NCI-H2196 treated with DMSO at 0.1 percent for 48 hours (cell line): ENCODE results near the gene CACNA1S.

Experiments
- DNase-seq: peaks from one replicate; lab custom pipeline; 2025; ENCODE audit not compliant: unreplicated experiment; lab: John Stamatoyannopoulos, UW

Gene CACNA1S

DNA sequence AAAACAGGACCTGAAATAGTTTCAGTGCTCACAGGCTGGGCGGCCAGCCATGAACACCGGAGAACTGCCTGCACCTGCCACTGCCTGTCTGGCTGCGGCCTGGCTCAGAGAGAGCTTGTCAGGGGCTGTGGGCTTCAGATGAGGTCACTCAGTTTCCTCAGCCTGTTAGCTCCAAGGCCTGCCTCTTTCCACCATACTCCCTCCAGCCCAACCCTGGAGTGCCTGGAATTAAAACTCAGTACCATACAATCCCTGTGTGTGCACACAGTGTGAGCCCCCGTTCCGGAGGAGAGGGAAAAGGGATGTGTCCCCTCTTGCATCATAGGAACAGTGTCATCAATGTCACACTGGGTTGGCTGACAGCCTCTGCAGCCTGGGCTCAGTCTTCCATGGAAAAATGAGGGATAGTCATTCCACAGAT, 16.2 kb downstream of the CACNA1S start:
- no peak for DNase-seq

DNA sequence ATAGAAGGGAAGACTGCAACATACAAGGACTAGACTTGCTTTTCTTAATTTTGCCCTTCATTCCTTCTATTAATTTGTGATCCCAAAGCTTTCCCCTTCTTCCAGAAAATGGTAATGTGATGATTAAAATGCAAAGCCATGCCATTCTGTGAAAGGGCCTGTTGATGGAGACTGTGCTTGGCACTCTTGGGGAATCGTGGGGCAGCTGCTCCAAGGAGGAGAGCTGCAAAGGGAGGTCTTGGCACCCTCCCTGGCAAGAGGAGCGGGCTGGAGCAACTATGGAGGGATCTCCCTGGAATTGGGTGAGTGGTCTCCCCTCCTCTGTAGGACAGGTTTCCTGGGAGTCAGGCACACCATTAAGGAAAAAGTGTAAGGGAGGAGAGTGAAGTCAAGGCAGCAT, 16.6 kb downstream of the CACNA1S start:
- DNase-seq: no peak

DNA sequence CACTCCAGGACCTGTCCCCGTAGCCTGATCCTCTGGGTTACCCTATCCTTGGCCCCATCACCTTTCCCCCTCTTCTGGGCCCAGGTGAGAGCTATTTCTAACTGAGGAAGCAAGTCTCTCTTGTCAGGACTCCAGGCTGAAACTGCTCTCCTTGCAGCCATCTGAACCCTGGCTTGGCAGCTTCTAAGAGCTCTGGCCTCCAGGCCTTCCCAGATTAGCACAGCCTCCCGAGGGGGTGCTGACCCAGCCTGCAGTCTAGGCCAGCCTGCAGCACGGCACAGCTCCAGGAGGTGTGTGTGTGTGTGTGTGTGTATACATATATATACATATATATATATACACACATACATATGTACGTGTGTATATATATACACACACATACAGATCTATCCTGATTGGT, 17.4 kb downstream of the CACNA1S start:
- no peak for DNase-seq

DNA sequence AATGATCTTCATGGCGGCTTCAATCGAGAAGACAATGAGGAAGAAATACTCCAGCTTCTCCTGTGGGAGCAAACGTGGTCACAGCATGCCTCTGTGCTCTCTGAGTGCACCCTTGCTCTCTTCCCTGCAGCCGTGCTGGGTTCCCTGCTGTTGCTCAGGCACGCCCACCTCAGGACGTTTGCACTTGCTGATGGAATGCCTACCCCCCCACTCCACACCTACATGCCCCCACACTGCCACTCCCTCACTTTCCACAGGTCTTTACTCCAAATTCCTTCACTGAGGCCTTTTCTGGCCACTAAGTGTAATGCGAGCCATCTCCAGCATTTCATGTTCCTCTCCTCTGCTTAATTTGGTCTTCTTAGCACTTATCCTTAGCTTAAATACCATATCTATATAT, 18.3 kb downstream of the CACNA1S start:
- DNase-seq: no peak

DNA sequence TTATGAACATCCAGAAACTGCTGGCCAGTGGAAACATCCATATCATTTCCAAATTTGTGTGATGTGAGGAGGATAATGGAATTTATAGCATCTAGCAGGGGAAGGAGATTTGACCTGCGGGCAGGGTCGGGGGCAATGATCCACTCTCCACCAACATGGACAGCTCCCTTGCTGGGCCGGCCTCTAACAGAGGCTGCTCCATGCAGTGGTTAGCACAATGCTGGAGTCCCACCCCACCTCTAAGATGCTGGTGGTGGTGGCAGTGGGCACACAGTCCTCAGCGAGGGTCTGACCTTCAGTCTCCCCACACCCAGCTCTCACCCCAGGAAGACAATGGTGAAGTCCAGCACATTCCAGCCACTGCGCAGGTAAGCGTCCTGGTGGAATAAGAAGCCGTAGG, 18.7 kb downstream of the CACNA1S start:
- DNase-seq: no peak

DNA sequence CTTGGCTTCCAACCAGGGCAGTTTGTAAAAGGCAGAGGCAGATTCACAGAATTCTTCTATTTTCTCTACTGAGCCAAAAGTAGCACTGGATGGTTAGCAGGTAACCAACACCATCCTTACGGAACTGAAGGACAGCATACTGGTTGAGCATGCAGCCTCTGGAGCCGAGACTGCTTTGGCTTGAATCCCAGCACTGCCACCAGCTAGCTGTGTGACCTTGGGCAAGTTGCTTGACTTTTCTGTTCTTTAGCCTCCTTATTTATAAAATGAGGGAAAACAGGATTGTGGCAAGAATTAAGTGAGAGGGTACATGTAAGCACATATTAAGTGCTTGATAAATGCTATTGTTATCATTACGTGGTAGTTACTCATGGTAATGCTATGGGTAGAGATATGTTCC, 19.5 kb downstream of the CACNA1S start:
- no peak for DNase-seq

DNA sequence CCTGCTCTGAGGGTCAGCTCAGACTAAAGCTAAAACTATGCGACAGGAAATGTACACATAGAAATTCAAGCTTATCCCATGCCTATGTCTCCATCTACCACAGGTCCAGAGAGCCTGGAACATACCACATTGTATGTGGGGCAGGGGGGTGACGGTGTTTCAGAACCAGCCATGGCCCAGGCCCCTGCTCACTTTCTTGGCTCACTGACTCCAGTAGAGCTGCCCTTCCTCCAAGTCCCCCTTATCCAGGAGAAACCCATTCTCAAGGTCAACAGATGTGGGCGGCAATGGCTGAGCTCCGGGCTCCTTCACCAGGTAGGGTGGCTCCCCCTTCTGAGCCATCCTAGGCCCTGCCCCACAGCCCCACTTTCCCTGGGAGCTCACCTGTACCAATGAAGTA, 21.0 kb downstream of the CACNA1S start:
- no peak for DNase-seq

DNA sequence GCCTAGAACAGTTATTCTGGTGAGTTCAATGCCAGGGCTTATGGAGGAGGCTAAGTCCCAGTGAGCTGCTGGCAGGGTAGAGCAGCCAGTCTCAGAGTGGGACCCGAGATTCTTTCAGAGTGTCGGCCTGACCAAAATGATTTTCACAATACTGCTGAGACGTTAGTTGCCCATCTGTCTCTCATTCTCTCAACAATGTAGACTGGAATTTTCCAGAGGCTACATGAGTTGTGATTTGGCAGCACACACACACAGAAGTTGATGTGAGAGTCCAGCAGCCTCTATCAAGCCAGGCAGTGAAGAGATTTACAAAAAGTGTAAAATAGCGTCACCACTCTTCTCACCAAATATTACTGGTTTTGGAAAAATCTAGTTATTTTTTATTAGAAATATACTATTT, 21.7 kb downstream of the CACNA1S start:
- DNase-seq: no peak

DNA sequence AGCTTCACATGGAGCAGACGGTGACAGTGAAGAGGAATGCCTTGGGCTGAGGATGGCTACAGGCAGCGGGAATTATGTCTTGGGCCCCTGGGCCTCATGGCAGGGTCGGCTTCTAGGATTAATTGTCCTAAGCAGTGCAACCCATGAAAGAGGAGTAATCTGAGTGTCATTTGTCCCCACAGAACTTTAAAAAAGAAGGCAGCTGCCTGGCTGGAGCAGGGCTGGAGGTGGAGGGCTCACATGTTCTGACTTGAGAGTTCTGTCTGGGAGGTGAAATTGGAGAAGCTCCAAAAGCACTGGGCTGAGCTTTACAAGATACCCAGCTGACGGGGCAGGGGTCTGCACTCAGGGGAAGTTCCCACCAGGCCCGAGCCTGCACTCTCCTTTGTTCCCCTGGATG, 22.6 kb downstream of the CACNA1S start:
- no peak for DNase-seq

DNA sequence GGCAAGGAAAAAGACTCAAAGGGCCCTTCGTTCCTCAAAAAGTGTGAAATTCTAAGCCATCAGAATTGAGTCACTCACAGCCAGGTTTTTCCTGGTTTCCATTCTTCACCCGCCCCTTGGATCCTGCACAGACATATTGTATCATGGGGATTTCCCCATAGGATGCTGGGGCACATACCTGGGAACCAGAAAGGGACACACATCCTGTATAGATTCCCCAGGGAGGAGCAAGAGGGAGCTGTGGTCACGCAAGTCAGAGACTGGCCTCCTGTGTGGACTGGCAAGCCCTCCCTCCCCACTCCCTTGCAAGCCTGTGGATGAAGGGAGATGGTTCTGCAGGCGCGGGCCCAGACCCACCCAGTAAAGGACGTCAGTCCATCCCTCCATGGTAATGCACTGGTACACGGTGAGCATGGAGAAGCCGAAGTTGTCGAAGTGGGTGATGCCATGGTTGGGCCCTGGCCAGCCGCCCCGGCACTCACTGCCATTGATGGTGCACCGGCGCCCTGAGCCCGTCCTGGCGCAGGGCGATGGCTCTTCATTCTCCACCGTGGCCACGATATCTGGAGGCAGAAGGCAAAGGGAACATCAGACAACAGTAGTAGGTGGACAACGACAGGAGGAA, 23.2 kb downstream of the CACNA1S start:
- no peak for DNase-seq

DNA sequence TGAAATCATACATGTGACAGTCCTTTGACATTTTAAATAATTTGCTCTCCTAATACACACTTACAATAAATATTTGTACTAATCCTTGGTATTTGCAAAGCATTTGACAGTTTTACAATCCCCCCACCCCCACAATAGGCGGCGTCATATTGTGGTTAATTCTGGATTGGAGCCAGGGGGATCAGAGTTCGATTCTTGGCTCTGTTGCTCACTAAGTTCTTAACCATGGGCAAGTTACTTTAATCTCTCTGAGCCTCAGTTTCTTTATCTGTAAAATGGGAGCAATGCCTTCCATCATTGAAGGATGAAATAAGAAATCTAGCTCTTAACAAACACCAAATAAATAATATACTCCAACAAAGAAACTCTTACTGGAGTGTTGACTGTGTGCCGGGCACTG, 23.8 kb downstream of the CACNA1S start:
- DNase-seq: no peak

DNA sequence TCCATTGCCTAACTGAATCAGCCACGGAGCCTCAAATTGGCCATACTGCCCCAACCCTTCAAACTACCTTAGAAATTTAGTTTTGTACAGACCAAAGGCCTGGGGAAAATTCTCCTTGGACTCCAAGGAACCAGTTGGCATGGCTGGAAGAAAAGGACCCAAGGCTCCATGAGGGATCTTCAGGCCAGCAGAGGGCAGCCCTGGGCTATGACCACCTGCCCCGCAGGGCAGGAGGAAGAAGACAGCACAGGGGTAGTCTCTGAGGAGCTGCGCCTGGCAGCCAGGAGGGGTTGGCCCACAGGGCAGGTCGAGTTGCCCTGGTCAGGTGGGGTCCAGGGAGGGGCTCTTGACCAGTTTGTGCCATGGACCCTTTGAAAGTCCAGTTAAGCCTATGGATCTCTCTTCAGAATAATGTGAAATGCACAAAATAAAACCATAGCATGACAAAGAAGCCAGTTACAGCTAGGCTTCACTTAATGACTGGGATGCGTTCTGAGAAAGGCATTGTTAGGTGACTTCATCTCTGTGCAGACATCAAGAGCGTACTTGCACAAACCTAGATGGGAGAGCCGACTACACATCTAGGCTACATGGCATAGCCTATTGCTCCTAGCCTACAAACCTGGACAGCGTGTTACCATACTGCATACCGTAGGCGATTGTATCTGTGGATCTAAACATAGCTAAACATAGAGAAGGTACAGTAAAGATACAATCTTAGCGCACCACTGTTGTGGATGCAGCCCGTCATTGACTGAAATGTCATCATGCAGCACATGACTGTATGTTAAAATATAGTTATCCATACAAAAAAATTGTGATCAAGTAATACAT, 26.1 kb downstream of the CACNA1S start:
- no peak for DNase-seq

DNA sequence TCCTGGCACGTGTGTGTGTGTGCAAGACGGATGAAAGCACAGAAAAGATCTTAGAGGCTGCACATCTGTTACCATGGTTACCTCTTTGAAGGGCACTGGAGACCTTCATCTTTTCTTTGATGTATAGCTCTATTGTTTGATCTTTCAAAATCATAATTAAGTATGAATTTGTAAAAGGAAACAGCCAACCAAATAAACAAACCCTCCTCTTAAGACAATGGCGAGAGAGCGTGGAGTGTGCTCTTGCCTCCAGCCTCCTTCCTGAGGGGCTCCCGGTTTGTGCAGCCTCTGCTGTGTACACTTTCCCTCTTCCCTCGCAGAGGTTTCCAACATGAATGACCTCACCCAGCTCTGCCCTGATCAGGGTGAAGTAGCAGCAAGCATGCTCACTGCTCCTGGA, 27.9 kb downstream of the CACNA1S start:
- no peak for DNase-seq

DNA sequence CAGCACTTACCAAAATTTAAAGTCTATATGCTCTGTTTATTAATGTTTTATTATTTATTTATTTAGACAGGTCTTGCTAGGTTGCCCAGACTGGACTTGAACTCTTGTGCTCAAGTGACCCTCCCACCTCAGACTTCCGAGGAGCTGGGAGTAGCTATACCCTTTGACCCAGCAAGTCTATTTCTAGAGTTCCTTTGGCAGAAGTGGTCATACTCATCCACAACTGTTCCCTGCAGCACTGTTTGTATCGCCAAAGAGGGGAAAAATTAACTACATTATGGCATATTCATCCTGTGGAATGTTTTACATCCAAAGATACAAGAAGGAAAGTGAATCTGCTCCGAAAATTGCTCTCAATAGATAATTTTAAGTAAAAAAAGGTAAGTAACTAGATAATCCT, 28.5 kb downstream of the CACNA1S start:
- DNase-seq: no peak

DNA sequence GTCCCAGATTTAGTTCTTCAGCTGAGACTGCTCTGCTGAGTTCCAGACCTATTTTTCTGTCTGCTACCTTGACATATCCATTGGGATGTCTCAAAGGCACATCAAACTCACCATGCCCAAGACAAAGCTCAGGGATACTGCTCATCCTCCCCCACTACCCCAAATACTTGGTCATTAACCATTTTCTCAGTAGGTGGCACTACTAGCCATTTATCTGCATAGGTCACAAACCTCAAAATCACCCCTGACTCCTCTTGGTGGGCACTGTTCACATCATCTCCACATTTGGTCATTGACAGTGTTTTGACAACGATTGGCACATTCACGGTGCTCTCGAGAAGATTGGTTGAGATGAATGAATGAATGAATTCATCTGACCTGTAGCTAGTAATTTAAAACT, 32.1 kb downstream of the CACNA1S start:
- DNase-seq: no peak

DNA sequence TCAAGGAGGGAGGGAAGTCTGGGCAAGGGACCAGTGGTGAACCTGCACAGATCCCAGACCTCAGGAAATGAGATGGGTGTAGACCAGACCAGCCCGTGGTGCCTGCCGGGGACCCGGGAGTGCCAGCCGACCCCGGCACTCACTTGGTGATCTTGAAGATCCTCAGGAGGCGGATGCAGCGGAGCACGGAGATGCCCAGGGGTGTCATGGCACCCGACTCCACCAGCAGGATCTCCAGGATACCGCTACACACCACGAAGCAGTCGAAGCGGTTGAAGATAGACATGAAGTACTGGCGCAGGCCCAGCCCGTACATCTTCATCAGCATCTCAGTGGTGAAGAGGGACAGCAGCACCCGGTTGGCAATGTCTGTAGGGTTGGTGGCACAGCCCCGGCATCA, 34.5 kb downstream of the CACNA1S start:
- DNase-seq: no peak

DNA sequence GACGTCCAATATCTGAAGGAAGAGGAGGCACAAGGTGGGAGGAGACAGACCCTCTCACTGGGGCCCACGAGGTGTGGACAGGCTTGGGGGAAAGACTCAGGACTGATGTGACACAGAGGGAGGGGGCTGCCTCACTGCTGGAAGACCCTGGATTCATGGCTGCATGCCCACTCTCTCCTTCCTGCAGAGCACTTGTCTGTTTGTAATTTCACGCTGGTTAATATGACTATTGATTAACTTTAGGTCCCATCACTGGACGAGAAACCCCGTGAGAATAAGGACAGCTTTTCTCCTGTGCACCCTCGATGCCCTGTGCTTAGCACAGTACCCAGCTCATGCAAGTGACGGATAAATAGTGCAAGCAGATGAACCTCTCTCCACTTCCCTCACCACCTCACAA, 35.1 kb downstream of the CACNA1S start:
- DNase-seq: no peak

DNA sequence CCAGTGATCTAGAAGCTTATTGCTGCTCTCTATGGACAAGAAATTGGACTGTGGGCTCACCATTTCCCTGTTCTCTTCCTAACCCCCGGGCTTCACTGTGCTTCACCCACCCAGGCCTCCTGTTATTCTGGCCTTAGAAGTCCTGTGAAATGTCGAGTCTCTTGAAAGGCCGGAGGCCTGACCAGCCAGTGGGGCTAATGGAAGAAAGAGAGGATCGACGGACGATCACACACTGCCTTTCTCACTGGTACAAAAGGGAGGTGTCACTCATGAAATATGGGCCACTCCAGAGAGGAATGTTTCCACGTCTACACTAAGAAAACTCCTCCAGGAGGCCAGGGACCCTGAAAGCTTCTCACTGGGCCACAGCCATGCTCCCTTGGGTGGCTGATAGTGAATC, 36.1 kb downstream of the CACNA1S start:
- no peak for DNase-seq

DNA sequence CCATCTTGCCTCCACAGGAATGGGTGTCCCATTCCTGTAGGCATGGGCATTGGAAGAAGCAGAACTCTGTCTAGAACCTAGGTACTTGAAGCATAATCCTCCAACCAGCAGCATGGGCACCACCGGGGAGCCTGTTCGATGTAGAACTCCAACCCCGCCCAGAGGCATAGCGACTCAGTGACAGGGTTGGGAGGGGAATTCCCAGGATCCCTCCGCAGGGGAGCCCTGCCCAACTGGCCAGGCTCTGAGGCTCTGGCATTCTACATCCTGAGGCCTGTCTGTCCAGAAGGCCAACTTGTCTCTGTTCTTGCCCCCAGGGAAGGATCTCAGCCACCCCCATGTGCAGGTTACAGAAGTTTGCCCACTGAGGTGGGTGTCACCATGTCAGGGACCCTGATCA, 38.2 kb downstream of the CACNA1S start:
- no peak for DNase-seq

DNA sequence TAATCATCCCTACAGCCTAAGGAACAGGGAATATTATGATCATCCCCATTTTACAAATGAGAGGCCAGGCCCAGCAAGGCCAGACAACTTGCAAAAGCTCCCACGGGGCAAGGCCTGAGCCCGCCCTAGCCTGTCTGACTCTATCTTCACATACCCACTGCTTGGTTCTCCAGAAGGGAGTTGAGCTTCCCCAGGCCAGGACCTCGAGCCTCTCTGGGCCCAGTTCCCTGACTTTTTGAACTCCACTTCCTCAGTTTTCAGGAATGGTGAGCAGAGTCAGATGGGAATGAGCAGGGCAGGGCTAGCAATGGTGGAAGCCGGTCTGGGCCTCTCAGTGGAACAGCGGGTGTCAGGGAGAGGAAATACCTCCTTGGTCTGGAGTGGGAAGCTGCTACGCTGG, 39.3 kb downstream of the CACNA1S start:
- no peak for DNase-seq

DNA sequence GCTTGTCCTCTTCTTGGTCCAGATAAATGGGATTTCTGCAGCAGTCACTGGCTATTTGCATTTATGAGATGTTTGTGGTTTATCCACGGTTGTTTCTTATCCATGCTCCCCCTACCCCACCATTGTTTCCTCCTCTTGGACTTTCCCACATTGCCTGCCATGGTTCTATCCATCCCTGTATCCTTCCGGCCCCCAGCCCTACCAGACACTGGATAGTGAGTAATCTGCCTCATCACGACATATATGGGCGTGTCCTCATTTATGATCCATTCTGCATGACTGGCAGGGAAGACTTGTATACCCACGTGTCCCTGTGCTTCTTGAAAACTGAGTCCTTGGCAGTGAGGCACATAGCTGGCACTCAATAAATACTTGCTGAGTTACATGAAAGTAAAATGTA, 40.1 kb downstream of the CACNA1S start:
- no peak for DNase-seq

DNA sequence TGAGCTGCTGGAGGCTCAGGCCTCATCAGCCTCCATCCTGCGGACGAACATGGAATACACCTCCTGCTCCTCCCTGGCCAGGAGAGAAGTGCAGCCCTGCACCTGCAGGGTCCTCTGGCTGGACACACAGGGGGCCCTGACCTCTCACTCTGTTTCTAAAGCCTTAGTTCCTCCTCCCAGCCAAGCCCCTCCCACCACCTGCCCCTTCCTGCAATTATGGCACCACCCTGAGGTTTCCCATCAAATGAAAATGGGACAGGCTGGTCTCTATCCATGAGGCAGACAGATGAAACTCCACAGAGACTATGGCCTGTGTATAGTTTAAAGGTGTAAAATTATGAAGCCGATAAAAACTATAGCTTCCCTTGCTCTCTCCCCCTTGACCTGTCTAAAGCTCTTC, 42.6 kb downstream of the CACNA1S start:
- no peak for DNase-seq

DNA sequence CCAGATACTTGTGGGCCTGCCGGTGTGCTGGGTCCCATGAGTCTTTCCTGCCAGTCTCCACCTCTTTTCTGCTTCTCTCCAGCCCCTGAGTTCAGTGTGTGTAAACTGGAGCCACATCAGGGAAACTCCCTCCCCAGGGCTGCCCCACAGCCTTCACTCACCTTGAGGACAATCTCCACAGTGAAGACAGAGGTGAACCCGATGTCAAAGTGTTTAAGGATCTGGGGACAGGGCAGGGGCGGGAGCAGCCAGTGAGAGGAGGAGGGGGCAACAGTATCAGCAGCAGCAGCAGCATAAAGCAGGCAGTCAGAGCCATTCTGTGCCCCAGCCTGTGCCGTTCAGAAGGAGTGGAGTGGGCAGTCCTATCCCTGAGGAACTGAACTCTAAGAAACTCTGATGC, 43.2 kb downstream of the CACNA1S start:
- DNase-seq: no peak
